ENCODE measurements around the gene ISM1.

- TF ChIP-seq CTCF (IDR thresholded peaks at IDR 0.05) (no peak), POLR2A (IDR thresholded peaks at IDR 0.05) (no peak)
Observed at GRCh38 chr20:13249798-13250170, 28.7 kb downstream of the ISM1 start.
